Activated T-helper 9 cell treated with anti-CD3 and anti-CD28 coated beads, Interleukin-2, amount 50 U/mL, for 16 hours (primary cell): ENCODE results near the gene FER.

Experiments used
- DNase-seq: peaks from one replicate; pipeline ENCODE4 v3.0.0-alpha.2; 2020; ENCODE audit warnings: low read depth

FER gene

DNA sequence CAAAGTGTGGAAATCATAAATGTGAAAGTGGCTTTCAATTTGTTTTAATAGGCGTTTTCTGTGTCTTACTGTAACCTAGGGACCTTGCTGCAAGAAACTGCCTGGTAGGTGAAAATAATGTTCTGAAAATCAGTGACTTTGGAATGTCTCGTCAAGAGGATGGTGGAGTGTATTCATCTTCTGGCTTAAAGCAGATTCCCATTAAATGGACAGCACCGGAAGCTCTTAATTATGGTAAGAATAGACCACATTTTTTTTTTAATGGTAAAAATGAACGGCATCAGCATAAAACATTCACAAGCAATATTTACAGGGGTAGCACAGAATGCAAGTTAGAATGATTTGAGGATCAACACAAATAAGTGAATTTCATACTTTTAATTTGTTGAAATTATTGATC lies 433.0 kb downstream of the FER start:
- no peak for DNase-seq

DNA sequence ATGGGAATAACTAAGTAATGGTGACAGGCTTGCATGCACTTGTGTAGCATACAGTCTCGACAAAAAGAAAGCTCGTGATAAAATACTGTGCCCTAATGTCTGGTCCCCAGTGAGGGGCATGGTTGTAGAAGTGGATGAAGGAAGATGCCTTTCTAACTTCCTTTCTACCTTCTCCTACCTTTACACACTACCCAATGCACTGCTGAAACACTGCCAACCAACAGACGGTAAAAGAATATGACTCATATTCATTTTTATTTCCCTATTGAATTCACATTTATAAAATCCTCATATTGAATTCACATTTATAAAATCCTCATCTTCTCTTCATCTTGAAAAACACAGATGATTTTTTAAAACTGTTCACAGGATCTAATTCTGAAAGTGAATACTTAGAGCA lies 439.1 kb downstream of the FER start:
- no peak for DNase-seq

DNA sequence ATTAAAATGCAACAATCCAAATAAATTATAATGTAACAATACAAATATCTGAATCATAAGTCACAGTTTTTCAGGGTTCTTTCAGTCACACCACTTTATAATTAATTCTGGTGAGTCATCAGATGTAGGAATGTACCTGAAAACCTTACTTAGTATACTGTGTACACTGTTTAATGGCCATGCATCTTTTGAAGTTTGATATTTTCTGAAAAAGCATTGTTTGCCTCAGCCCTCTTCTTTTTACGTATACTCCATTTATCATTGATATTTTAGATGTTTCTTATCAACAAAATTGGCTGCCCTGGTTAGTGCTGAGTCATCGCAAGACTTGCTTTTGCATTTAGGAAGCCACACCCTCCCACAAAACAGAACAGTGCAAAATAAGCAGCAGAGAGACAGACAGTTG lies 443.5 kb downstream of the FER start:
- DNase-seq = no peak

DNA sequence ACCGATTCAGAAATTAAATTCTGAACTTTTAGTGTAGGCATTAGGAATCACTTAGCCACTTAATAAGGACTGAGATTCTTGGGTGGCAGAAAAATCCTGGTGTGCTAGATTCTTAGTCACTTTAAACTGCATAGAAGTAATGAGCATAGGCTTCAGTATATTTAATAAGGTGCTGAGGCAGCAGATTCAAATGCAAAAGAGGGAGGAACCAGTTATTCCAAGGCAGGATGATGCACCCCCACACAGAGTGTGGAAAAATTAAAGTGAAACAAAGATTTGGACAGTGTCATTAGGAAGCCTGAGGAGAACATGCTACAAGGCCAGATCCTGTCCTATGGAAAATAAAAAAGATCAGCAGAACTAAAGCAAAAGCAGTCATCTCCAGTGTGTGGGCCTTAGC lies 444.3 kb downstream of the FER start:
- DNase-seq = no peak

DNA sequence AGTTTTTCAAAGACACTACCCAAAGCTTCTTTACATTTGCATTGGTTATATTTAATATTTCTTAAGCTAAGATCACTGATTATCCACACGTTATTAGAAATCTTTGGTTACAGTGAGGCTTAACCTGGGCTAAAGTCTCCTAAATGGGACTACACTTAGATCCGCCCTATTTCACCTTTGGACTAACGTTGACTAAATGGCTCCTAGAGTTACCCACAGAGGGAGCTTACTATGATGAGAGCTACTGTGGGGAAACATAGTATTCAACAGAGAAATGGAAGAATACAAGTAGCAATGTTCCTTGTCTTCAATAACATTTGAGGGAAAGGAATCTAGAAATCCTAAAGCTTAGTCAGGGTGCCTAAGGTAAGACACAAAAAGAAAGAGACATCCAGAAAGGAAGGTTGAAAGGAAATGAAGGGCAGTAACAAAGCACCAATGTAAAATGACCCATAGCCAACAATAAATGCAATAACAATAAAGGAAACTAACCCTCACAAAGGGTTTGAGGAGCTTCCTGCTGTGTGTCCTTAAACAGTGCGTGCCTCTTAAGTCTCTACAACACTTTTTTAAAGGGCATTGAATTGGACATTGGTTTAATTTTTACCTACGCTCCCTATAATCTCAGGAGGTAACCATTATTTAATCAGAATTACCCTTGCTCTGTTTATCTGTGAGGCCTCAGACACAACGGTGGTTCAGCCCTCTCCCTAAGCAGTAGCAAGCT lies 445.0 kb downstream of the FER start:
- no peak for DNase-seq

DNA sequence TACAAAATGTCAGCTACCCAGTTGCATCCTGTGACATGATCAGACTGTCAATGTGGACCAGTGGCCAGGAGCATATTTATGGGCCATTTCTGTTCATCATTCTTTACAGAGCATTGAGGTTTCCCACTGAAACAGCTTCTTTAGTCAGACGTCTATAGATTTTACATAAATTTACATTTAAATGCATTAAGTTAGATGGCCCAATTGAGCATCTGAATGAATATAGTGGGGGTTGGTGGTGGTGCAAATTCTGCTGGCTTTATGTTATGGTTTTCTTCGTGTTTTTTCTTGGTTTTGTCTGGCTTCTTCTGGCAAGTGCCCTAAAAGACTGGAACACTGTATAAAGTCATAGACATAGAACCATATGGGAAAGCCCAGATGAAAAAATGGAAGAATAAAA lies 448.0 kb downstream of the FER start:
- DNase-seq = no peak

DNA sequence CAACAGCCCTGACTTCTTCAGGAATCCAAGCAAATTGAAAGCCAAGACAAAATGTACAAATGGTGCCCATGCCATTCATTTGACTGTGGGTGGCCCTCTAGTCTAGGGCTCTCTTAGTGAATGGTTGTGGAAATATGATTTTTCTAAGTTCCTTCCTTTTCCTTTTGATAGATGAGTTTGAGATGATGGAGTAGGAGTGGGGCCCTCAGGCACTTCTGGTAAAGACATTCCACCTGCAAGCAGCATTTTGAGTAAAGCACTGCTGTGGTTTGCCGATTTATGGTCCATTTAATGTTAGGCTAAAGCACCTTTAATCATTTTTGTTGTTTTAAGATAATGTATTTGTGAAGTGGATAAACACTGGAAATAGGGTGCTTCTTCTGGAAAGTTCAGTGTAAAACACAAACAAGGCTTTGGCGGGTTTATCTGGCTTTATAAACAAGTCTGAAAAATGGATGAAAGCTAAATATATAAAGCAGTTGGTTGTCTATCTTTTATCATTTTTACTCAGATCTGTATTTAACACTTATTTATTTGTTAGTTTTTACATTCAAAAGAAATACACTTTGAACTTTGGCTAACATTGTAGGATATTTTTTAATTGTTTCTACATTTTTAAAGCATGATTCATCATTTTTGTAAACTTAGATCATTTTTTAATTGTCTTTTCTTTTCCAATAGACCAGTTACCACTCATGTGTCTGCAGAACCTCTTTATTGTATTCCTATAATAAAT lies 448.6 kb downstream of the FER start:
- no peak for DNase-seq

DNA sequence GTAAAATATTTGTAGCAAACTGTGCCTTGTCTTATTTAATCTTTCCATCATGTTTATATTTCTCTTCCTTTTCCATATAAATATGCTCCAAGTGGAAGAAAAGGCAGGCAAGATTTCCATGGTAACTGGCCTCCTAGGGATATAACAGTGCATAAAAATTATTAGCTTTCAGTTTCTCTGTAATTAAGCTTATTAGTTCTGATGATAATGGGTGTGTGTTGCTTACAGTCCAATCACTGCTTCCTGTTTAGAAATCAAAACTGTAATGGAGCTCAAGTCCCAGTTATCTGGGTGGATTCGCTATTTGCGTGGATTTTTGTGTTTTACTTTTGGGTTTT lies 449.1 kb downstream of the FER start:
- no peak for DNase-seq

DNA sequence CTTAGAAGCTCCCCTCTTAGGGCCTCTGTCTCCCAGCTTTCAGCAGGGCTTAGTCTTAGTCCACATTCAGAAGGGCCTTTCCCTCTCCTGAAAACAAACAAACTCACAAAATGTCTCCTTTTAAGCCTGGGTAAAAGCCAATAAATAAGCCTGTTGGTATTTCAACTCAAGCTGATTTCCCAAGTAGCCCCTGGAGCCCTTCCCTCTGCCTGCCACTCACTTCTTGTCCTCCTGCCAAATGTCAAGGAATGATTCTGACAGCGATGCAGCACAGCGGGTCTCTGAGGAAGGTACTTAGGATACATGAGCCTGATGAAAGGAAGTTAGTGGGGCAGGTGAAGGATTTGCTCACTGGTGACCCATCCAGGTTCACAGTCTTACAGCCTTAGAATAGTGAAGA lies 451.6 kb downstream of the FER start:
- no peak for DNase-seq

DNA sequence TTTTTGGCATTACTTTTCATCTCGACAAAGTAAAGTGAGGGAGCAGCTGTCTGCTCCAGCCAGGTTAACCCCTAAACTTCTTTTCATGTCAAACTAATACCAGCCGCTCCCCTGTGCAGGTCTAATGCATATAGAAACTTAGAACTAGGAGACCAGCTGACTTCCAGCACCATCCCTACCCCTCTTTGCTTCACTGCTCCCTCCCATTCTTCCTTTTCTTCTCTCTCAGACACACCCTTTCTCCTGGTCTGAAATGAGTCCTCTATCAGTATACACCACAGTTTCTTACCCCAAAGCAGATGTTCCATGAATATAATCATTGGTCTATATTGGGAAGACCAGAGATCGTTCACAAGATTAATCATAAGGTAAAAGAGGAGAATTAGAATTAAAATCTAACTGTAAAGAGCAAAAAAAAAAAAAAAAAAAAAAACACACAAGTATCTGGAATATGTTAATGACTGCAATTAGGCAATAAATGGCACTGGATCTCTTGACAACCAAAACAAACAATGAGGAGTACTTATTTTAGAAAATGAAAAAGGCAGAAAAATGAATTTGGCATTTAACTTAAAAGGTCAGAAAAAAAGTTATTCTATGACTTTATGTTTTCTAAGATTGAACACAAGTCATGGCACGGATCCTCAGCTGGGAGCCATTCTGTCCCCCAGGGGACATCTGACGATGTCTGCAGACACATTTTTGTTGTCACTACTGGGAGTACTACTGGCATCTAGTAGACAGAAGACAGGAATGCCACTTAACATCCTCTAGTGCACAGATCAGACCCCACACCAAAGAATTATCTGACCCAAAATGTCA lies 452.3 kb downstream of the FER start:
- no peak for DNase-seq

DNA sequence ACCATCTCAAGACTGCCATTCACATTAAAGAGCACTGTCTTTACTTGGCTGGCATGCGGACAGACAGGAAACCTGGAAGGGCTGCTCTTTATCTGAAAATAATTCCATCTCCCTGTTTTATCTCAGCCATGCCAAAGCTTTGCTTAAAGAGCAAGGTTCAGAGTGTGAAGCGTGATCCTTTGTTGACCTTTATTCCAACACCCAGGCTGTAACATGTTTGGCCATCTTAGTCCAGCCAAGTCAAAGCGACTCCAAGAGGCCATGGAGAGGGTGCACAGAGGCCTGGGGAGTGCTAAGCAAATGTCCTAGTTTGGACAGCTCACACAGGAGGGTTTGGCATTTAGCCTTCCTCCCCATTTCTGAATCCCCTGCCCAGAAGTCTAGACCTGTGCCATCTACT lies 467.3 kb downstream of the FER start:
- DNase-seq = no peak

DNA sequence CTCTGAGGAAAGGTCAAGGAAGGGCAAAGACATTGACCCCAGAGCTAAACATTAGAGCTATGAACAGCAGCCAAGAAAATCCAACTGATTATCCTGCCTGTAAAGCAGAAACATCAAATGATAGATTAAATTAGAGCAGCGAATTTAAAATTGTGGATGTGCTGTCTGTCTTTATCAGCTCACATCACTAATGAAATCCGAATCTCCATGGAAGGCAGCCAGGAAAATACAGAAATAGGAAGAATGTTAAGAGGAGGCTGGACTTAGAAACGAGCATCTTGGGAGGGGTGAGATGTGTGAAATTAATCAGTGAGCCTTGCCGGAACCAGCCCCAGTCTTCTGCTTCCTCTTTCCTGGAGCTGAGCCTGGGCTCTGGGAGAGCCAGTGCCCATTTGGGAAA lies 471.1 kb downstream of the FER start:
- no peak for DNase-seq

DNA sequence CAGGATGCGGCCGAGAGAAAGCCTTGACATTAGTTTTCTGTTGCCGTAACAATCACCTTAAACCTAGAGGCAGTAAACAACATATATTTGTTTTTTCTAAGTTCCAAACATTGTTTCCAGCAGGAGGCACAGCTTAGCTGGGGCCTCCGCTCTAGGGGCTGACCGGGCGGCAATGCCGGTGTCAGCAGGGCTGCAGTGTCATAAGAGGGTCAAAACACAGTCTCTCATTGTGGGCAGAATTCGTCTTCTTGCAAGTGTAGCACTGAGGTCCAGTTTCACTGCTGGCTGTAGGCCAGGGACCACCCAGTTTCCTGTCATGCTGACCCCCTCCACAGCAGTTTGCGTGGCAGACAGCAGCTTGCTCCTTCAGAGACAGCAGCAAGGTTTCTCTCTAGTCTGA lies 475.8 kb downstream of the FER start:
- no peak for DNase-seq

DNA sequence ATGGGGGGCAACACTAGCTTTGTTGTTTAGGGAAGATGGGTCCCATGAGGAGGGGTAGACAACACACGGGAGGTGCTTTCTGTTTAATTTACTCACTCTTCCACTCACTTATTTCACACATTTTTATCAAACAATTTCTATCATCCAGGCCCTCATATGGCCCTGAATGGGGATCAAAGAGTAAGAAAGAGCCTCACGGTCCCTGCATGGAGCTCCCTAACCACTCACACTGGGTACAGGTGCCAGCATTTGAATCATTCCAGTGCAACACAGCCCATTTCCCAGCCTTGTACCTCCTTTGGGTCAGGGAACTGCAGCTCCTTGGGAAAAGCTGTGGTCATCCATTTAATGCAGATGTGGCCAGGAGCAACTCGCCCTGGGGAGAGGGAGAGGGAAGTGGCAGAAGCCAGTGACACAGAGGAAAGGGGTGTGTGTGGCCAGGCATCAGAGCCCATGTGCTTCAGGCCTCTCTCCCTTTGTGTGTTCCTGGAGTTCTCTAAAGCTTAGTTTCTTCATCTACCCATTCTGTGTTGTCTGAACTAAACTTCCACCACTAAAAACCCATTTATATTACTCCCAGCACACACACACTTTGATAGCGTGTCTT lies 476.7 kb downstream of the FER start:
- DNase-seq = no peak

DNA sequence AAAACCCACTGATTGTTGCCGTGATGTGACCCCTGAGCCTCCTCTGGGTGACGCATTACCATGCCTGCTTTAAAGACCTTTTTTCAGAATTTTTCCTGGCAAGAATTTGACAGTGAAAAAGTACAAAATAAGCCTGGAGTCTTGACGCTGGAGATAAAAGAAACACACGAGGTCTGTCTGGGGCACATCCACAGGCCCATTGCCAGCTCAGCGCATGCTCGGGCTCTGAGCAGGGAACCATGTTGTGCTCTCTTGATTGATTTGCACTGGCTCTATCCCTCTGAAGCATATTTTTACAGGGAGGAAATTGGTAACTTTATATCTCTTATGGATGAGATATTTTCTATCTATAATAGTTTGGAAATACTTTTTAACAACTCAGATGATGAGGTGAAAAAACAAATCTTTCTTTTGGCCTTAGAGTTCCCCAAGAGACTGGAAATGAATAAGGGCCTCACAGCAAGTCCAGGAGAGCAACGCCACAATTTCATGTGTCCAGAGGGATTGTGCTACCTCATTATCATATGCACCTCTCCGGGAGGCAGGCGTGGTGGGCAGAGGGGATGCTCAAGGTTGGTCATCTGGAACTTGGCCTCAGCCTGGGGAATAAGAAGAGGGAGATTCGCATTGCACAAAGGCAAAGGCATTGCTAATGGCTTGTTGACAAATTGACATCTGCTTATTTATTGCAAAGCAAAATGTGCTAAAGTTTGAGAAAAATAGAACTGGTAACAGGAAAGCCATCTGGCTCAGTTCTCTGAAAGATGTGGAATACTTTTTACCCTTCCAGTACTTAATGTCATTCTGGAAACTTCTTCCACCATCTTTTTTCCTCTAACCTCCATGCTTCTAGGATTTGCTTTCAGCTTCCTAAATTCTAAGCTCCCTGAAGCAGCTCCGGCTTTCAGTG lies 478.3 kb downstream of the FER start:
- no peak for DNase-seq

DNA sequence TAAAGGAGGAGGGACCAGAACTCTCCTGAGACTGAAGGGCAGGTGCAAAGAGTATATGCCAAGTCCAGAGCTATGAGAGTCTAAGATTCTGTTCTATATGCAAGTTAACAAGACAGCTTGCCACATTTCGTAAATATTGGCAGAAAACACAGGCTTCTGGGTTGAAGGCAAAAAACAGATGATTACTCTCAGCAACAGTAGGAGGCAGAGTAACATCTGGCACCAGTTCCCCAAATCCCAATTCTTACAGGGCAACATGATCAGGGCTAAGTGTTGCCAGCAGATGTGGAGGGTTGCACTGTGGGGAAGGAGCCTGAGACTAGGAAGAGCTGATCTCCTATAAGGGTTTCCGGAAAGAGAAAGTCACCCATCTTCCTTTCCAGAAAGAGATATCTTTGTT lies 482.7 kb downstream of the FER start:
- no peak for DNase-seq

DNA sequence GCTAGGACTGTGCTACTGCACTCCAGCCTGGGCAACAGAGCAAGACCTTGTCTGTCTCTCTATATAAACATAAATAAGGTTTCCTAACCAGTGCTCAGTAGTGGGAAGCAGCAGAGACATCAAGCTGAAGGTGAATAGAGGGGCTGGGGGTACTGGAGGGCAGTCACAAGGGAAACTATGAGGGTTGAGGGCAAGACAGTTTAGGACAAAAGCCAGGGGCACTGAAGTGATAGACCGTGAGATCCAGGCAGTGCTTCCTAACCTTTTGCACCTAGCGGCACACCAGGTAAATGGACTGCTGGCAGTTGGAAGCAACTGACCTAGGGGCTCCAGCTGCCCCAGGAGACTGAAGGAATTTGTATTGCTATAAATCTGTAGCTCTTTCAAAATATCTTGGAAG lies 483.6 kb downstream of the FER start:
- no peak for DNase-seq

DNA sequence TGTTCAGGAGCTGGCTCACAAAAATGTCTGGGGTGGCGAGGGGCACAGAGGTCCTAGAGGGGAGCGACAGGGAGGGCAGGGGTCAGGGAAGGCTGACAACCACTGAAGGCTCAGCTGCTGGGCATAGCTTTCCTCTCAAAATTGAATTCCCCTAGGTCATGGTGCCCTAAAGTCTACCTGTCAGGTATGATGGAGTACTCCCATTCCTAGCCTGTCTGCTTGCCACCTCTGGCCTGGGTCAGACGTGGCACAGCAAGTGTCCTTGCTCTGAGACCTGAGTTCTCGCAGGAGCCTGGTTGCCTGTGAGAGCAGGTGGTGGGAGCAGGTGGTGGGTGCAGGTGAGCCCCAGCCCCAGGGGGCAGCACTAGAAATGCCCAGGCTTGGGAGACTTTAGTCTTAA lies 486.7 kb downstream of the FER start:
- no peak for DNase-seq

DNA sequence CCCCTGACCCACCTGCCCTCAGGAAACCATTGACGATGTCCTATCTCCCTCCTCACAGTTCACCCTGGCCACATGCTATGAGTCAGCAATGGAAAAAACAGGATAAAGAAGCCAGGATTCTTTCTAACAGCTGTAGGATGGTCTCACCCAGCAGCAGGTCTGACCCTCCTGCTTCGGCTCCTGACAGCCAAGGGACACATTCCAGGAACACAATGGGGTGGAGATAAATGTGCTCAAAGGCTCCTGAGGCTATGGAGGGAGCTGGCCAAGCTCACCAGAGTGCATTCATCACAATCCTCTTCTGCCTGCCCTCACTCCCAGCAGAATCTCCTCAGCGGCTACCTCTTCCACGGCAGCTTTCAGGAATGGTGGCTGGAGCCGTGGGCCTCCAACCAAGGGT lies 491.8 kb downstream of the FER start:
- DNase-seq = no peak

DNA sequence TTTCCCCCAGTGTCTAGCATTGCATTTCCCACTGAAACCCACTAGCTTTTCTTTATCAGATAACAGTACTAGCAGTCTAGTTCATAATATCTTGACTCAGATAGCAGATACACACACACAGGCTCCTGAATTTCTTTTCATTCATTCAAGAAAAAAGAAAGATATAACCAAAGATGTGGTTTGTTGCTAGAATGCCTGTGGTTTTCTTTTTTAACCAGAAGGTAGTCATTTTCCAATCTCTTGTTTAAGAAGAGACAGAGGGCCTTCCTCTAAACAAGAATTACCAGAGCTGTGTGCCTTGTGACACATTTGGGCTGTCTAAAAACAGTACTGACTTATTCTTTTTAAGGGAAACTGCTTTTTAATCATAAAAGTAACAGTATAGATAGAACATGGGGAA lies 494.8 kb downstream of the FER start:
- DNase-seq = no peak

DNA sequence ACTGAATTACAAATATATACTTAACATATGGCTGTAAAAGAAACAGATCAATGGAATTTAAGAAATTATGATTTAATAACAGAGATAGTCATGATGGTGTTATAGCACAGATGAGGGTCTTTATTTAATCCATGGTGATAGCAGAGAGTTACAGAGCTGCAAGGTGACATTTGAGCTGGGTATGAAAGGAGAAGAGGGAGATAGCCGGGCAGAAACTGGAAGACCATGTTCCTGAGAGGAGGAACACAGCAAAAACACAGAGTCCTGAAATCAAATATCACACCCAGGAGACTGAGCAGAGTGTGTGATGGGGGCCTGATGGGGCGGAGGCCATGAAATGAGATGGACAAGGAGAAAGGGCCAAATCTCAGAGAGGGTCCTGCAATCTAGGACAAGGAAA lies 498.7 kb downstream of the FER start:
- no peak for DNase-seq
